Urothelium cell line (cell line): ENCODE measurements around the gene DIPK2B.

Experiments used
- DNase-seq: peaks from one replicate; pipeline ENCODE4 v3.0.0; 2011; ENCODE audit warnings: low spot score, mixed read lengths
- FAIRE-seq: peaks from 2 replicates; lab custom pipeline; 2011; peaks lifted over from hg19 to GRCh38; lab: Jason Lieb, UNC

Gene DIPK2B

DNA sequence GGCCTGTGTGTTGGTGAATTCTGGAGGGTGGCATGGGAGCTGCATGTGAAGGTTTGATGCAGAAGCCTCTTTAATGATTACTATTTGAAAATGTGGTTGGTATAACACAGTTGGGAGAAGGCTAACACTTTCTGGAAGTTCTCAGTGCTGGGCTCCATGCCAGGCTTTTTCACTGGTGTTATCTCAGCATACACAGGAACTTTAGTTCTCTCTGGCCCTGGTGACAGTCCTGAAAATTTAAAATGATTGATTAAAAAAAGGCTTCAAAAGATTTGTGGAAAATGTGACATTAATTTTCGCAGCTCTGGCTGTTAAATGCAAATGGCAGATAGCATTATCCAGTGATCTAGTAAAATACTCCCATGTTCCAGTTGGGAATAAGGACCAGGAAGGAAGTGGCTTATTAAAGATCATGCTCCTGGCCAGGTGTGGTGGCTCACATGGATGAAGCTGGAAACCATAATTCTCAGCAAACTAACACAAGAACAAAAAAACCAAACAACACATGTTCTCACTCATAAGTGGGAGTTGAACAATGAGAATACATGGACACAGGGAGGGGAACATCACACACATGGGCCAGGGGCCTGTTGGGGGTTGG is 36.6 kb downstream of the DIPK2B start:
- FAIRE-seq (no peak), DNase-seq (no peak)

DNA sequence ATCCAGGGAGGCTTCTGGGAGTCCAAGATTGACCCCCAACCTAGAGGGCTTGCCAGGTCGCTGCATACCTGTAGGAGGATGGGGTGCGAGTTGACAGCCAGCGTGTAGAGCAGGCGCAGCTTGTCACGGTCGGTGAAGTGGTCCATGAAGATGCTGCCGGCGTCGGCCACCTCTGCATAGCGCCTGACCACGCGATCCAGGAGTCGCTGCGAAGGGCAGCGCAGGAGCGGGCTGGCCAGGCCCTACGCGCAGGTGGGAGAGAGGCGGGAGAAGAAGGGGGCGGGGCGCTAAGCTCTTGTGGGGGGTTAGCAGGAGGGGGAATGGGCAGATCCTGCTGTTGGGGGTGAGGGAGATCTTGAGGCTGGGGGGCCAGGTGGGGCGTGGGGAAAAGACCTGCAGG is 43.0 kb downstream of the DIPK2B start:
- DNase-seq (no peak), FAIRE-seq (no peak)

DNA sequence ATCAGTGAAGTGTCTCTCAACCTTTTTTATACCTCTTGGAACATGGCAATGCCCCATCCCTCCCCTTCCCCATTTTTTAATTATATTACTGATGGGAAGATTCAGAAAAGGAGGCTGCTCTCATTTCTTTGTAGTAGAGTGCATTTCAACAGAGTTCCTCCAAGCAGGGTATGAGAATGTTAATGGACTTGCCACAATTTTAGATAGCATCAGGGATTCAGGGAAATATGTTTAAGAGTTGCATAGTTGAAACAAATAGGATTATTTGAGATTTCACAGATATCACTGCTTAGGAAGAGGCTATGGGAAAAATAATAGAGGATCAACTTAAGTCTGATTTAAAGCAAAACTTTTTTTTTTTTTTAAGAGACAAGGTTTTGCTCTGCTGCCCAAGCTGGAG is 46.2 kb downstream of the DIPK2B start:
- no peak for FAIRE-seq
- no peak for DNase-seq

DNA sequence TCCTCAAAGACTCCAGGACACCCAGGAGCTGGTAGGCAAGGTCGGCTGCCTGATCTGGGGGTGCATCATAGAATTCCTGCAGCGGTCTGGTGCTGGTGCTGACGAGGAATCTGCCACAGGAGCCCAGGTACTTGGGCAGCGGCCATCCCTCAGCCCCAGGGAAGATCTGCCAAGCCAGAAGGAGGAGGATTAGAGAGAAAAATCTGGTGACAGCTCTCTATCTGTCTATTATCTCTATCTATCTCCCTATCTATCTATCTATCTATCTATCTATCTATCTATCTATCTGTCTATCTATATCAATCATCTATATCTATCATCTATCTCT is 46.7 kb downstream of the DIPK2B start:
- no peak for DNase-seq
- FAIRE-seq = no peak
